Measurements from ENCODE around the gene POLR2J3.
"Not testable (repeated sequence)": the region's sequence is repeated elsewhere in the genome, so short reads cannot be mapped to it uniquely, and the experiment has no call there.

Gene POLR2J3

GRCh38 chr7:102572261-102573239 lies at the start of gene POLR2J3:
POLR2J3 (minus strand) TSS chr7:102572583; CDS start chr7:102572521, 62 bp downstream.
- not testable (repeated sequence) for DNase-seq

GRCh38 chr7:102618122-102618521 lies 45.7 kb upstream of the POLR2J3 start:
- not testable (repeated sequence) for DNase-seq

GRCh38 chr7:102616507-102617125 lies 44.2 kb upstream of the POLR2J3 start, which contains the start of gene RASA4:
RASA4 (minus strand) TSS chr7:102616756; CDS start chr7:102616689, 67 bp downstream.
- not testable (repeated sequence) for DNase-seq

- DNase-seq, result not testable (repeated sequence)
Observed at GRCh38 chr7:102615930-102616329, 43.5 kb upstream of the POLR2J3 start.

- not testable (repeated sequence) for DNase-seq
Observed at GRCh38 chr7:102614873-102615272, 42.5 kb upstream of the POLR2J3 start.

- DNase-seq, result not testable (repeated sequence)
Observed at GRCh38 chr7:102614346-102614697, 41.9 kb upstream of the POLR2J3 start.

- DNase-seq, result not testable (repeated sequence)
Observed at GRCh38 chr7:102613575-102614345, 41.4 kb upstream of the POLR2J3 start.

GRCh38 chr7:102611675-102612325 lies 39.4 kb upstream of the POLR2J3 start:
- not testable (repeated sequence) for DNase-seq

GRCh38 chr7:102611013-102611674 lies 38.8 kb upstream of the POLR2J3 start:
- DNase-seq, result not testable (repeated sequence)

- DNase-seq, result not testable (repeated sequence)
Observed at GRCh38 chr7:102610441-102610840, 38.1 kb upstream of the POLR2J3 start.

GRCh38 chr7:102609734-102610133 lies 37.4 kb upstream of the POLR2J3 start:
- DNase-seq, result not testable (repeated sequence)

- DNase-seq, result not testable (repeated sequence)
Observed at GRCh38 chr7:102606848-102607247, 34.5 kb upstream of the POLR2J3 start.

- DNase-seq, result not testable (repeated sequence)
Observed at GRCh38 chr7:102604431-102605145, 32.2 kb upstream of the POLR2J3 start.

- not testable (repeated sequence) for DNase-seq
Observed at GRCh38 chr7:102602317-102602716, 29.9 kb upstream of the POLR2J3 start.

GRCh38 chr7:102599699-102600098 lies 27.3 kb upstream of the POLR2J3 start:
- DNase-seq, result not testable (repeated sequence)

GRCh38 chr7:102596036-102596435 lies 23.7 kb upstream of the POLR2J3 start:
- not testable (repeated sequence) for DNase-seq

- not testable (repeated sequence) for DNase-seq
Observed at GRCh38 chr7:102593637-102594334, 21.4 kb upstream of the POLR2J3 start.

- DNase-seq, result not testable (repeated sequence)
Observed at GRCh38 chr7:102592477-102593019, 20.2 kb upstream of the POLR2J3 start.

- not testable (repeated sequence) for DNase-seq
Observed at GRCh38 chr7:102589857-102590256, 17.5 kb upstream of the POLR2J3 start.

- DNase-seq, result not testable (repeated sequence)
Observed at GRCh38 chr7:102583495-102583894, 11.1 kb upstream of the POLR2J3 start.
